Measurements from ENCODE around the gene ZNF268.

GRCh38 chr12:133225527-133225926 is 44.2 kb downstream of the ZNF268 start:
- no peak for TF ChIP-seq ZNF671 (CRISPR knock-in tag; IDR thresholded peaks at IDR 0.05)
- TF ChIP-seq ELF4 (CRISPR knock-in tag; IDR thresholded peaks at IDR 0.05; ENCODE audit: low read depth) = no peak
- TF ChIP-seq HMGA2 (CRISPR knock-in tag; IDR thresholded peaks at IDR 0.05) = no peak
- TF ChIP-seq, protein P1, sequence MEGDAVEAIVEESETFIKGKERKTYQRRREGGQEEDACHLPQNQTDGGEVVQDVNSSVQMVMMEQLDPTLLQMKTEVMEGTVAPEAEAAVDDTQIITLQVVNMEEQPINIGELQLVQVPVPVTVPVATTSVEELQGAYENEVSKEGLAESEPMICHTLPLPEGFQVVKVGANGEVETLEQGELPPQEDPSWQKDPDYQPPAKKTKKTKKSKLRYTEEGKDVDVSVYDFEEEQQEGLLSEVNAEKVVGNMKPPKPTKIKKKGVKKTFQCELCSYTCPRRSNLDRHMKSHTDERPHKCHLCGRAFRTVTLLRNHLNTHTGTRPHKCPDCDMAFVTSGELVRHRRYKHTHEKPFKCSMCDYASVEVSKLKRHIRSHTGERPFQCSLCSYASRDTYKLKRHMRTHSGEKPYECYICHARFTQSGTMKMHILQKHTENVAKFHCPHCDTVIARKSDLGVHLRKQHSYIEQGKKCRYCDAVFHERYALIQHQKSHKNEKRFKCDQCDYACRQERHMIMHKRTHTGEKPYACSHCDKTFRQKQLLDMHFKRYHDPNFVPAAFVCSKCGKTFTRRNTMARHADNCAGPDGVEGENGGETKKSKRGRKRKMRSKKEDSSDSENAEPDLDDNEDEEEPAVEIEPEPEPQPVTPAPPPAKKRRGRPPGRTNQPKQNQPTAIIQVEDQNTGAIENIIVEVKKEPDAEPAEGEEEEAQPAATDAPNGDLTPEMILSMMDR (IDR thresholded peaks at IDR 0.05) = no peak
- no peak for TF ChIP-seq MAX (CRISPR knock-in tag; IDR thresholded peaks at IDR 0.05)
- no peak for TF ChIP-seq ESRRA (CRISPR knock-in tag; IDR thresholded peaks at IDR 0.05; ENCODE audit: borderline replicate concordance)
- TF ChIP-seq, protein P2, sequence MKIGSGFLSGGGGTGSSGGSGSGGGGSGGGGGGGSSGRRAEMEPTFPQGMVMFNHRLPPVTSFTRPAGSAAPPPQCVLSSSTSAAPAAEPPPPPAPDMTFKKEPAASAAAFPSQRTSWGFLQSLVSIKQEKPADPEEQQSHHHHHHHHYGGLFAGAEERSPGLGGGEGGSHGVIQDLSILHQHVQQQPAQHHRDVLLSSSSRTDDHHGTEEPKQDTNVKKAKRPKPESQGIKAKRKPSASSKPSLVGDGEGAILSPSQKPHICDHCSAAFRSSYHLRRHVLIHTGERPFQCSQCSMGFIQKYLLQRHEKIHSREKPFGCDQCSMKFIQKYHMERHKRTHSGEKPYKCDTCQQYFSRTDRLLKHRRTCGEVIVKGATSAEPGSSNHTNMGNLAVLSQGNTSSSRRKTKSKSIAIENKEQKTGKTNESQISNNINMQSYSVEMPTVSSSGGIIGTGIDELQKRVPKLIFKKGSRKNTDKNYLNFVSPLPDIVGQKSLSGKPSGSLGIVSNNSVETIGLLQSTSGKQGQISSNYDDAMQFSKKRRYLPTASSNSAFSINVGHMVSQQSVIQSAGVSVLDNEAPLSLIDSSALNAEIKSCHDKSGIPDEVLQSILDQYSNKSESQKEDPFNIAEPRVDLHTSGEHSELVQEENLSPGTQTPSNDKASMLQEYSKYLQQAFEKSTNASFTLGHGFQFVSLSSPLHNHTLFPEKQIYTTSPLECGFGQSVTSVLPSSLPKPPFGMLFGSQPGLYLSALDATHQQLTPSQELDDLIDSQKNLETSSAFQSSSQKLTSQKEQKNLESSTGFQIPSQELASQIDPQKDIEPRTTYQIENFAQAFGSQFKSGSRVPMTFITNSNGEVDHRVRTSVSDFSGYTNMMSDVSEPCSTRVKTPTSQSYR (CRISPR knock-in tag; IDR thresholded peaks at IDR 0.05) = no peak
- TF ChIP-seq TCF7 (CRISPR knock-in tag; IDR thresholded peaks at IDR 0.05; ENCODE audit: low read depth) = no peak
- TF ChIP-seq ETV6 (CRISPR knock-in tag; IDR thresholded peaks at IDR 0.05) = no peak
- TF ChIP-seq ARID4B (CRISPR knock-in tag; IDR thresholded peaks at IDR 0.05; ENCODE audit: borderline replicate concordance) = no peak
- no peak for TF ChIP-seq ZSCAN18 (CRISPR knock-in tag; IDR thresholded peaks at IDR 0.05)
- TF ChIP-seq FOXP1 (CRISPR knock-in tag; IDR thresholded peaks at IDR 0.05; ENCODE audit: borderline replicate concordance) = no peak
